KOPT-K1 (cell line): ENCODE data around the gene SLC19A1.
A peak's percentile ranks its signal among the peaks of the same experiment; 100 is the strongest.
"Not testable (repeated sequence)": the region's sequence is repeated elsewhere in the genome, so short reads cannot be mapped to it uniquely, and the experiment has no call there.

ENCODE experiments used
- H3K27ac ChIP-seq: fragments of 200-600 bp; sonication (generic); 2 replicates; pipeline ENCODE4 v1.5.1; 2016; ENCODE audit warnings: antibody characterized with exemption, mild to moderate bottlenecking, low read depth, low read length; ENCODE audit not compliant: poor library complexity, severe bottlenecking
- H3K36me3 ChIP-seq: fragments of 200-600 bp; sonication (generic); 2 replicates; pipeline ENCODE4 v1.5.1; 2017; ENCODE audit warnings: antibody characterized with exemption, mild to moderate bottlenecking, low read length, moderate library complexity; ENCODE audit not compliant: insufficient read depth
- H3K9me3 ChIP-seq: fragments of 200-600 bp; sonication (generic); 2 replicates; pipeline ENCODE4 v1.5.1; 2017; ENCODE audit warnings: antibody characterized with exemption, low read length, mild to moderate bottlenecking; ENCODE audit not compliant: insufficient read depth, poor library complexity, severe bottlenecking

Gene SLC19A1

DNA sequence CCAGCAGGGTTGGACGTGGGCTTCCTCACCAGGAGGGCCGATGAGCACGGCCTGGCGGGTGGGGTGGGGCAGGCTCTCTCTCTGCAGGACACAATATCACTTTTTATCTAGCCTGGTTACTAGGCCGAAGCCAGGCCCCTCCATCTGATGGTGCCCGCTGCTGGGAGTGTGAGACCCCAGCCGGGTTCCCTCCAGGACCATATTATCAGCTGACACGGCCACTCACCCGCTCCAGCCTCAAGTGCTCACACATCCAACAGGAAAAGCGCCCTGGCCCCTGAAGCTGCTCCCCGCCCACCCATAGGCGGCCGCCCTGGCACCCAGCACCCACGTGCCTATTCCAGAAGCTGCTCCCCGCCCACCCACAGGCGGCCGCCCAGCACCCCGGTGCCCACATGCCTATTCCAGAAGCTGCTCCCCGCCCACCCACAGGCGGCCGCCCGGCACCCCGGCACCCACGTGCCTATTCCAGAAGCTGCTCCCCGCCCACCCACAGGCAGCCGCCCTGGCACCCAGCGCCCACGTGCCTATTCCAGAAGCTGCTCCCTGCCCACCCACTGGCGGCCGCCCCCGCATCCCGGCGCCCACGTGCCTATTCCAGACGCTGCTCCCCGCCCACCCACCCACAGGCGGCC lies 5.0 kb downstream of the SLC19A1 start:
- H3K36me3 ChIP-seq, result peaks cover 64% of the 10 kb centered on the region; the same call in 1 of the 2 replicates
- no peaks in the 10 kb centered on the region for H3K9me3 ChIP-seq

GRCh38 chr21:45536301-45537081 lies 5.7 kb downstream of the SLC19A1 start:
- H3K9me3 ChIP-seq, result no peaks in the 10 kb centered on the region
- peaks cover 64% of the 10 kb centered on the region; the same call in 1 of the 2 replicates for H3K36me3 ChIP-seq
- H3K27ac ChIP-seq, result no peak overlapping the region

More for the DNA sequence above, 5.0 kb downstream of the SLC19A1 start:
- H3K27ac ChIP-seq, result no peak overlapping the region

- Histone ChIP-seq H3K9me3 (no peaks in the 10 kb centered on the region), H3K27ac (no peak overlapping the region), H3K36me3 (peaks cover 66% of the 10 kb centered on the region; the same call in 1 of the 2 replicates)
These were observed 6.7 kb downstream of the SLC19A1 start for GRCh38 chr21:45535341-45536081.

DNA sequence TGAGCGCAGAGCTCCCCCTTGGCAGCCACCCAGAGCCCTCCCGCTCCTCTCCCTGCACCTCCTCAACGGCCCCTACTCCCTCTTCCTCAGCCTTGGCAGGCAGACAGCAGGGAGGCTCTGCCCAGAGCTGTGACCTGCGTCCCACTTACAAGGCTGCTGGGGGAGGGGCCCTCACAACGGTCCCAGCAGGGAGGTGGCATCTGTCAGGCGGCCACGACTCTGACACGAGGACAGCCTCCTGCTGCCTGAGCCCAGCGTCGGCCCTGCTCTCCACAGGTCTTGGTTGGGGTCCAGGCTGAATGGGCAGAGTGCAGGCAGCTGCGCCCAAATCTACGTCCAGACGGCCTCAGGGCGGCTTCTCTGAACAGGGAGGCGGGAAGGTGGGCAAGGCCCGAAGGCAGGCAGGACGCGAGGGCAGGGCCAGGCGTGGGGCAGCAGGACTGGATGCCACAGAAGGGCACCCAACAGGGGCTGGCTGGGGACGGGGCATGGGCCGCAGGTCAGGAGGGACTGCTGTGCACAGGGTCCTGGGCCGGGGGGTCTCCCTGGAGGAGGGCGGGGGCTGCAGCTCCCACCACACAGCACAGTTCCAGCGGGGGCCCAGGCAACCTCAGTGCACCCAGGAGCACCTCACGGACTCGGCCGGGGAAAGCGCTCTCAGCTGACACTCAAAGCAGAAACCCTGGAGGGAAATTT lies 7.5 kb downstream of the SLC19A1 start:
- Histone ChIP-seq H3K27ac (no peak overlapping the region), H3K9me3 (no peaks in the 10 kb centered on the region), H3K36me3 (peaks cover 67% of the 10 kb centered on the region; the same call in 1 of the 2 replicates)

- peaks cover 68% of the 10 kb centered on the region; the same call in 1 of the 2 replicates for H3K36me3 ChIP-seq
- no peak overlapping the region for H3K27ac ChIP-seq
- H3K9me3 ChIP-seq, result no peaks in the 10 kb centered on the region
These were observed 8.2 kb downstream of the SLC19A1 start for GRCh38 chr21:45533846-45534635.

GRCh38 chr21:45533361-45533845 lies 8.8 kb downstream of the SLC19A1 start:
- Histone ChIP-seq H3K27ac (no peak overlapping the region), H3K36me3 (peaks cover 68% of the 10 kb centered on the region; the same call in 1 of the 2 replicates), H3K9me3 (no peaks in the 10 kb centered on the region)

DNA sequence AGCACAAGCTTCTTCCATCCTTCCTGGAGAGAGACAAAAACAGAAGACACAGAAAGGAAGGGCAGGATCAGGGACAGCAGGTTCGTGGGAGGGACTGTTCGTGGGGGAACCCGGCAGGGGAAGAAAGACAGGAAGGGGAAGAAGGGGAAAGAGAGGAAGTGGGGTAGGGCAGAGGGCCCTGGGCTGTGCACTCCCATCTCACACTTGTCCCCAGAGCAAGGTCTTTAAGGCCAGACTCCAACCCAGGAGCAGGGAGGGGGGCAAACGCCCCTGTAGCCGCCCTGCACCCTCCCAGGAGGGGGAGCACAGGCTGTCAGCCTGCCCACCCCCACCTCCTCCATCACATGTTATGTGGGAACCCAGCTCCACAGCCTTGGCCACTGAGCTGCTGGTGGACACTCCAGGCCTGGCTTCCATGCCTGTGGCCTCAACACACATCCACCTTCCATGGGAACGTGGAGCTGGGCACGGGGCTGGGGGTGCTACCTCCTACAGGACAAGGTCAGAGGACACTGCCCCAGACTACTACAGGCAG lies 9.3 kb downstream of the SLC19A1 start:
- peak overlapping the region; percentile 31 for H3K27ac ChIP-seq
- no peaks in the 10 kb centered on the region for H3K9me3 ChIP-seq
- peaks cover 68% of the 10 kb centered on the region; the same call in 1 of the 2 replicates for H3K36me3 ChIP-seq

GRCh38 chr21:45531393-45532215 lies 10.6 kb downstream of the SLC19A1 start:
- Histone ChIP-seq H3K36me3 (peaks cover 74% of the 10 kb centered on the region; the same call in 1 of the 2 replicates), H3K27ac (no peak overlapping the region), H3K9me3 (no peaks in the 10 kb centered on the region)

GRCh38 chr21:45531114-45531392 lies 11.2 kb downstream of the SLC19A1 start:
- peaks cover 74% of the 10 kb centered on the region; the same call in 1 of the 2 replicates for H3K36me3 ChIP-seq
- not testable (repeated sequence) for H3K27ac ChIP-seq, H3K9me3 ChIP-seq

DNA sequence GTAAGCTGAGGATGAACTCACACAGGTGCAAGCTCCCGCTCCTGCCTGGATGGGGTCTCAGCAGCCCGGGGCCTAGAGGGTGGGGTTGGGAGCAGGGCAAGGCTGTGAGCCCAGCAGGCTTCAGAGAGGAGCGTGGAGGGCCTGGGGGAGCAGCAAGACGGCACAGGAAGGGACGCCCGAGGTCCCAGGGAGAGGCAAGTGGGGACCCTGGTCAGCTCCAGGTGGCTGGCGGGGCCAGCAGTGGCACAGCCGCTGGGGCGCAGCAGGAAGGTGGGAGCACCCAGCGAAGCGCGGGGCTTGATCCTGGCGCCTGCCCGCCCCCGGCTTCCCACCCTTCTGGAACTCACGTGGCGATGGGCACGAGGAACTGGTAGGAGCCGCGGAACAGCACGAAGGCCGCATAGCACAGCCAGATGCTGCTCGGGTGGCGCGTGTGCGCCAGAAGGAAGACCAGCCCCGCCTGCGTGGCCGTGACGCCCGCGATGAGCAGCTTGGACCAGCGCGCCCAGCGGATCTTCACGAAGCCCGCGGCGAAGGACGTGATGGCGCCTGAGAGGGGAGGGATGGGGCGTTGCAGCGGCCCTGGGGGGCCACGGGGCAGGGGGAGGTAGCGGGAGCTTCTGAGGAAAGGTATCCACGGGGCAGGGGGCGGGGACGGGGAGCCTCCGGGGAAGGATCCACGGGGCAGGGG lies 11.7 kb downstream of the SLC19A1 start:
- Histone ChIP-seq H3K27ac (no peak overlapping the region), H3K36me3 (peaks cover 74% of the 10 kb centered on the region; the same call in 1 of the 2 replicates), H3K9me3 (no peaks in the 10 kb centered on the region)

DNA sequence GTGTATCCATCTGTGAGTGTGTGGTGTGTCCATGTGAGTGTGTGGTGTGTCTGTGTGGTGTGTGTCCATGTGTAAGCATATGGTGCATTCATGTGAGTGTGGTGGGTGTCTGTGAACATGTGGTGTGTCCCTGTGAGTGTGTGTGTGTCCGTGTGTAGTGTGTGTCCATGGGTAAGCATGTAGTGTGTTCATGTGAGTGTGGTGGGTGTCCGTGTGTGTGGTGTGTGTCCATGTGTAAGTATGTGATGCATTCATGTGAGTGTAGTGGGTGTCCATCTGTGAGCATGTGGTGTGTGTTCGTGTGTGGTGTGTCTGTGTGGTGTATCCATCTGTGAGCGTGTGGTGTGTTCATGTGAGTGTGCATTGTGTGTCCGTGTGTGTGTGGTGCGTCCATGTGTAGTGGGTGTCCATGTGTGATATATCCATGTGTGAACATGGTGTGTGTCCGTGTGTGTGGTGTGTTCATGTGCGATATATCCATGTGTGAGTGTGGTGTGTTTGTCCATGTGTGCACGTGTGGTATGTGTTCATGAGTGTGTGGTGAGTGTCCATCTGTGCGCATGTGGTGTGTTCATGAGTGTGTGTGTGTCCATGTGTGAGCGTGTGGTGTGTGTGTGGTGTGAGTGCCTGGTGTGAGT lies 12.3 kb downstream of the SLC19A1 start:
- Histone ChIP-seq H3K36me3 (peaks cover 74% of the 10 kb centered on the region; the same call in 1 of the 2 replicates), H3K27ac (no peak overlapping the region), H3K9me3 (no peaks in the 10 kb centered on the region)

DNA sequence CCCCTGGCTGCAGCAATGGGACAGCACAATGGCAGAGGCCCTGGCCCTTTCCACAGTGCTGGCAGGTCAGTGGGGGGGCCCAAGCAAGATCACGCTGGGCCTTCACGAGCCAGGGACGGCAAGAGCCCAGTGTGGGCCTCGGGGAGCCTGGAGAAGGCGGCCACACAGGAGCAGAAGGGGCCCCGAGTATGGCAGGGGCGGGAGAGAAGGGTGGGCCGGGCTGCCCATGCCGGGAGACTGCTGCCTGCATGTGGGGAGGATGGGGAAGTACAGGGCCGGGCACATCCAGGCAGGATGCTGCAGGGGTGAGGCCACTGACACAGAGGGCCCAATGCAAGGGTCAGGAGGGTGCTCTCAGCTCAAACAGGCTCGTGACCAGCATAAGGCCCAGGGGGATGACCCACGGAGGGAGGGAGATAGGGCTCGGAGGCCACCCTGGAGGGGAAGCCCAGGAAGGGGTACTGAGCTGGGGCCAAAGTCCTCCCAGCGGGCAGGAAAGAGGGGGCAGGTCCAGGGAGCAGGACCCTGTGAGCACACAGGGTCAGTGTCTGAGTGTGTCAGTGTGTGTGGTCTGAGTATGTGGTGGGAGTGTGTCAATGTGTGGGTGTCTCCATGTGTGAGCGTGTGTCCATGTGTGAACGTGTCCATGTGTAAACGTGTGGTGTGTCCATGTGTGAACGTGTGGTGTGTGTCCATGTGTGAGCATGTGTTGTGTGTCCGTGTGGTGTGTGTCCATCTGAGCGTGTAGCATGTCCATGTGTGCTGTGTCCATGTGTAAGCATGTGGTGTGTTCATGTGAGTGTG lies 13.1 kb downstream of the SLC19A1 start:
- Histone ChIP-seq H3K9me3 (no peaks in the 10 kb centered on the region), H3K27ac (no peak overlapping the region), H3K36me3 (peaks cover 70% of the 10 kb centered on the region; the same call in 1 of the 2 replicates)
